GM12878 (cell line): ENCODE data around the gene NFATC3. TPM values are rescaled to one million over a fixed set of nuclear protein-coding genes. Genes with fewer than 3 reads are reported as not detected.

Source experiments
- ATF3 ChIP-seq: IDR thresholded peaks from 2 replicates; pipeline ENCODE4 v1.6.1; 2011; ENCODE audit warnings: low read depth, mild to moderate bottlenecking, low read length, moderate library complexity, borderline replicate concordance; ENCODE audit errors: extremely low read depth
- BRCA1 ChIP-seq: IDR thresholded peaks from 2 replicates; pipeline ENCODE4 v1.6.1; 2011; ENCODE audit warnings: low read depth, low read length, improper control_type of control experiment
- CBX5 ChIP-seq: sonication (generic); IDR thresholded peaks from 2 replicates; pipeline ENCODE4 v1.6.1; 2016; ENCODE audit warnings: low read depth, moderate library complexity, mild to moderate bottlenecking, inconsistent platforms
- CHD4 ChIP-seq: fragments of 200-600 bp; sonication (generic); IDR thresholded peaks from 2 replicates; pipeline ENCODE4 v1.6.1; 2016; ENCODE audit warnings: mild to moderate bottlenecking
- CTCF ChIP-seq, 3 experiments: IDR thresholded peaks in 2 of 3; conservative IDR thresholded peaks in 1 of 3; 2 replicates each; pipeline ENCODE4 v1.5.1; 2011; ENCODE audit warnings: low read depth in 3 of 3, low read length in 3 of 3, mild to moderate bottlenecking in 3 of 3, control low read depth in 2 of 3, moderate library complexity in 2 of 3, inconsistent platforms in 1 of 3, mixed read lengths in 1 of 3; ENCODE audit not compliant: control insufficient read depth in 2 of 3, insufficient read depth in 1 of 3; ENCODE audit errors: extremely low read depth in 1 of 3
- DPF2 ChIP-seq: fragments of 450-650 bp; IDR thresholded peaks from 2 replicates; pipeline ENCODE4 v1.6.1; 2017; ENCODE audit warnings: mild to moderate bottlenecking
- EED ChIP-seq: sonication (generic); IDR thresholded peaks from 2 replicates; pipeline ENCODE4 v1.6.1; 2016; ENCODE audit warnings: antibody characterized with exemption, low read depth
- HDAC6 ChIP-seq: fragments of 200-600 bp; sonication (generic); IDR thresholded peaks from one replicate; pipeline ENCODE4 v1.8.0; 2017; ENCODE audit warnings: antibody characterized with exemption; ENCODE audit not compliant: unreplicated experiment
- IKZF1 ChIP-seq: fragments of 450-650 bp; conservative IDR thresholded peaks from 2 replicates; pipeline ENCODE4 v1.6.1; 2017; ENCODE audit warnings: antibody characterized with exemption, mild to moderate bottlenecking
- NFYB ChIP-seq: IDR thresholded peaks from 2 replicates; pipeline ENCODE4 v1.6.1; 2011; ENCODE audit warnings: low read depth, mild to moderate bottlenecking, low read length, improper control_type of control experiment, moderate library complexity; ENCODE audit not compliant: insufficient read depth
- NKRF ChIP-seq: fragments of 450-650 bp; conservative IDR thresholded peaks from 2 replicates; pipeline ENCODE4 v1.6.1; 2017; ENCODE audit warnings: mild to moderate bottlenecking, moderate library complexity
- NRF1 ChIP-seq: conservative IDR thresholded peaks from 2 replicates; pipeline ENCODE4 v1.6.1; 2011; ENCODE audit warnings: mild to moderate bottlenecking, low read depth, low read length, improper control_type of control experiment
- PAX8 ChIP-seq: fragments of 450-650 bp; IDR thresholded peaks from 2 replicates; pipeline ENCODE4 v1.6.1; 2017; ENCODE audit warnings: mild to moderate bottlenecking, moderate library complexity
- POLR2AphosphoS2 ChIP-seq: IDR thresholded peaks from 2 replicates; pipeline ENCODE4 v1.6.1; 2011; ENCODE audit warnings: low read depth, mild to moderate bottlenecking, low read length, improper control_type of control experiment, moderate library complexity
- POU2F2 ChIP-seq: IDR thresholded peaks from 3 replicates; pipeline ENCODE4 v1.6.1; 2011; ENCODE audit warnings: low read depth, mild to moderate bottlenecking, low read length, borderline replicate concordance
- RCOR1 ChIP-seq: conservative IDR thresholded peaks from 2 replicates; pipeline ENCODE4 v1.6.1; 2012; ENCODE audit warnings: low read depth, low read length, improper control_type of control experiment
- SP1 ChIP-seq: IDR thresholded peaks from one replicate; pipeline ENCODE4 v1.6.1; 2011; ENCODE audit warnings: low read depth, low read length
- SREBF1 ChIP-seq: IDR thresholded peaks from 2 replicates; pipeline ENCODE4 v1.6.1; 2012; ENCODE audit warnings: mild to moderate bottlenecking, low read length
- ZNF24 ChIP-seq: fragments of 450-650 bp; IDR thresholded peaks from 2 replicates; pipeline ENCODE4 v1.6.1; 2017; ENCODE audit warnings: antibody characterized with exemption, mild to moderate bottlenecking
- polyA plus RNA-seq, 11 experiments: library from polyadenylated mRNA; depleted of rRNA in 4 of 11; unstranded in 6 of 11; stranded (reverse) in 5 of 11; fragments of >200 nt; fragmentation: Nextera tagmentation in 4 of 11; fragmentation: Illumina TruSeq in 1 of 11; extraction: Ambion mirVana in 4 of 11; extraction: Trizol in 1 of 11; gene quantifications; 1 replicate in 1 of 11; 2 replicates in 10 of 11; pipeline versions ENCODE4 v1.2.1 to v1.2.3, GENCODE V29; 2011 to 2016; ENCODE audit warnings: inconsistent platforms in 2 of 11, missing spikeins in 2 of 11, low read depth in 1 of 11
- total RNA-seq, 4 experiments: library from RNA; depleted of rRNA in 3 of 4; stranded (reverse); fragments of >200 nt in 3 of 4; fragmentation: Illumina TruSeq in 1 of 4; extraction: Trizol in 1 of 4; gene quantifications; 2 replicates each; pipeline versions ENCODE4 v1.2.1 to v1.2.3, GENCODE V29; 2013 to 2021

The NFATC3 gene
- total and polyA plus RNA-seq, 10 of the 15 experiments (the other 5 are each of a cell fraction or from before 2014, with no cell fraction given): 4.2 to 37.6 (median 24.9) TPM

- TF ChIP-seq CTCF (IDR thresholded peaks at IDR 0.05 in 2 of 3, conservative IDR thresholded peaks at IDR 0.05 in 1 of 3; ENCODE audit: control insufficient read depth in 2 of 3, extremely low read depth in 1 of 3, insufficient read depth in 1 of 3, low read depth in 3 of 3, low read length in 3 of 3): no peak
- TF ChIP-seq NKRF: peak; percentile 92
- no peak for TF ChIP-seq NRF1
- TF ChIP-seq CBX5: no peak
- no peak for TF ChIP-seq PAX8
- TF ChIP-seq EED: 0 out of 2 replicates have a peak, but pooled peaks have one; percentile 18
- TF ChIP-seq HDAC6: no peak
- 0 out of 2 replicates have a peak, but pooled peaks have one; percentile 39 for TF ChIP-seq ZNF24
- TF ChIP-seq POU2F2: no peak
- no peak for TF ChIP-seq CHD4
- no peak for TF ChIP-seq SREBF1
- TF ChIP-seq IKZF1: peak; percentile 68
- TF ChIP-seq DPF2: peak; percentile 72
- no peak for TF ChIP-seq POLR2AphosphoS2
- TF ChIP-seq RCOR1: 0 out of 2 replicates have a peak, but pooled peaks have one; percentile 69
- TF ChIP-seq NFYB: peak; percentile 68; the same call in 1 of the 2 replicates
- TF ChIP-seq ATF3: no peak
- TF ChIP-seq BRCA1: peak; percentile 78; the same call in 1 of the 2 replicates
- TF ChIP-seq SP1: peak; percentile 28
Measured at GRCh38 chr16:68085259-68086071, at the start of gene NFATC3 (continued).
